Activated CD4-positive, alpha-beta T cell treated with anti-CD3 and anti-CD28 coated beads, Interleukin-2, amount 50 U/mL, for 48 hours (primary cell): ENCODE data around the gene PI16.
A peak's percentile ranks its signal among the peaks of the same experiment; 100 is the strongest.

ENCODE experiments used
- DNase-seq, 2 experiments: peaks; one replicate each; pipeline ENCODE4 v3.0.0-alpha.2; 2020

Gene PI16, protein sequence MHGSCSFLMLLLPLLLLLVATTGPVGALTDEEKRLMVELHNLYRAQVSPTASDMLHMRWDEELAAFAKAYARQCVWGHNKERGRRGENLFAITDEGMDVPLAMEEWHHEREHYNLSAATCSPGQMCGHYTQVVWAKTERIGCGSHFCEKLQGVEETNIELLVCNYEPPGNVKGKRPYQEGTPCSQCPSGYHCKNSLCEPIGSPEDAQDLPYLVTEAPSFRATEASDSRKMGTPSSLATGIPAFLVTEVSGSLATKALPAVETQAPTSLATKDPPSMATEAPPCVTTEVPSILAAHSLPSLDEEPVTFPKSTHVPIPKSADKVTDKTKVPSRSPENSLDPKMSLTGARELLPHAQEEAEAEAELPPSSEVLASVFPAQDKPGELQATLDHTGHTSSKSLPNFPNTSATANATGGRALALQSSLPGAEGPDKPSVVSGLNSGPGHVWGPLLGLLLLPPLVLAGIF

DNA sequence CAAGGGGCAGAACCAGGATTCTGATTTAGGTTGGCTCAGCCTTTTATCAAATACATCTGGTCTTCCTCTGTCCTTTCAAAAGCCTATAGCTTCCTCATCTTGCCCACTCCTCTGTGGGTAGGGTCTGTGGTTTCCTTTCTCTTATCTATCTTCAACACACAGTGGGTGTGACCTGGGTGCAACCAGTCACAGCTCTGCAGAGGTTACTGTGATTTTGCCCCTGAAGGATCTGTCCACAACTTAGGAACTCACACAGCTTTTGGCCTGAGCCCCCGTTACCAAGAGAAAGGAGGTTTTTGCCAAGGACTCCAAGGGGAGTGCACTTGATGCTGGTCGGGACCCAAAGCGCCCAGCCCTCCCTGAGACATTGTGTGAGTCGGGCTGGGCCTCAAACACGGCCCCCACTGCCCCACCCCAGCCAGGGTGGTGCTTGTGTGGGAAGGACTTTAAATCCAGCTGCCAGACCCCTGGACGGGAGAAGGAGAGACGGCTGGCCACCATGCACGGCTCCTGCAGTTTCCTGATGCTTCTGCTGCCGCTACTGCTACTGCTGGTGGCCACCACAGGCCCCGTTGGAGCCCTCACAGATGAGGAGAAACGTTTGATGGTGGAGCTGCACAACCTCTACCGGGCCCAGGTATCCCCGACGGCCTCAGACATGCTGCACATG lies at the start of gene PI16:
Gene PI16 (plus strand): TSS at position 477 of the 670 bp plus-strand sequence. CDS start 23 bp downstream, at position 500.
- DNase-seq, result no peak

DNA sequence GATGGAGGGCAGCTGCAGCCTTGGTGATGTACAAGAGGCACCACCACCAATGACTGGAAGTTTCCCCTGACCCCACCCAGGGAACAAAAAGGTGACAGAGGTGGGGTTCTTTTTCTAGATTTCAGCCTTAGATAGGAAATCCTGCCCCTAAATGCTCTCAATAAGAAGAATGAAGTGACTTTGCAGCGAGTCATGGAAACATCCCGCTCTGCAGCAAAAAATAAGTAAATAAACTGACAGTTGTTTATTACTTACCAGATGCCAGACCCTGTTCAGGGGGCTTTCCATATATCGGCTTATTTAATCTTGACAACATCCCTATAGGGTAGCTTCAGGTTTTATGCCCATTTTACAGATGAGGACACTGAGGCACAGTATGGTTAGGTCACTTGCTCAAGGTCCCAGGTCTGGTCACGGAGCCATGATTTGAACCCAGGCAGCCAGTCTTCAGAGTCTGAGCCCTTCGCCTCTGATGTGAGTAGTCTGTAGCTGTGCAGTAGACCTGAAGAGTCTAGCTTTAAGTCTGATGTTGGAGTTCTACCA lies 49.6 kb upstream of the PI16 start:
- no peak for DNase-seq

DNA sequence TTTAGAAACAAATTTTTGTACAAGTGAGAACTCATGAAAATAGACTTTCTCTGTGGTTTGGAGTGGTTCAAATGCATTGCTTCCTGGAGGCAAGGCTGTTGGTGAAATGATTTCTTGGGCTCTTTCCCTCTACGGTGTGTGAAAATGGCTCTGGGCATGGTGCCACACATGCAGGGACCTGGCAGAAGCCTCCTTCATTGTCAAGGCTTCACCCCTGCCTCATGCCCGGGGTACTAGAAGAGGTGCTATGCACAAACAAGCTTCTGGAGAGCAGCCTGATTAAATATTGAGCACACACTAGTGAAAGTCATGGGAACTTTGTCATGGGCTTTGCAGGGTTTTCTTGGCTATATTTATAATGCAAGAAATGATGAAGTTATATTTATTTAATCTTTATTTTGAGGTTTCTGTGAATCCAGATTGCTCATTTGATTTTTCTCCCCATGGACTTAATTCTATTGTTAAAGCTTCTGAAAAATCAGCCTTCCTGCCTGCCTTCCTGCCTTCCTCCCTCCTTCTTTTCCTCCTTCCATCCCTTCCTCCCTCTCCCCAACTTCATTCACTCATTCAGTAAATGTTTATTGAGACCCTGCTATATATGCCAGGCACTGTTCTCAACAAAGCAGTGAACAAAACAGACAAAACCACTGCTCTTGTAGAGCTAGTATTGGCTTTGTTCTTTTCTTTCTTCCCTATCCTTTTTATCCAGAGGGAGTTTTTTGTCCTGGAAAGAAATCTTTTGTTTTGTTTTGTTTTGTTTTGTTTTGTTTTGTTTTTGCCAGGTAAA lies 47.8 kb upstream of the PI16 start:
- DNase-seq, result no peak

DNA sequence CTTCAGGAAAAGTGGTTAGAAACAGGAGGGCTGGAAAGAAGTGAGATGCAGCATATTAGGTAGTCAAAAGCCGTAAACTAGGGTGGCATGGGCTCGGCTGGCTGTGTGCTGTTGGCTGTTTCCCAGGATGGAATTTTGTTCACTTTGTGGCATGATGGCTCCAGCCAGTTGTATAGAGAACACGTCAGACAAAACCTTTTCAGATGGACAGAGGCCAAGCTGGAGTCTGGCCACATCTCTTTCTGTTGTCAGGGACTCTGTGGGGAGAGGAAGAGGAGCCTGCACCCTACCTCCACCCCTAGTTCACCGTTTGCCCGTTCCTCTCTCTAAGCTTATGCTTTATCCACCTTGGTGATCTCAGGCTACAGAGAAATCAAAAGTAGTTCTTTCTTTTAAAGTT lies 46.8 kb upstream of the PI16 start:
- no peak for DNase-seq

DNA sequence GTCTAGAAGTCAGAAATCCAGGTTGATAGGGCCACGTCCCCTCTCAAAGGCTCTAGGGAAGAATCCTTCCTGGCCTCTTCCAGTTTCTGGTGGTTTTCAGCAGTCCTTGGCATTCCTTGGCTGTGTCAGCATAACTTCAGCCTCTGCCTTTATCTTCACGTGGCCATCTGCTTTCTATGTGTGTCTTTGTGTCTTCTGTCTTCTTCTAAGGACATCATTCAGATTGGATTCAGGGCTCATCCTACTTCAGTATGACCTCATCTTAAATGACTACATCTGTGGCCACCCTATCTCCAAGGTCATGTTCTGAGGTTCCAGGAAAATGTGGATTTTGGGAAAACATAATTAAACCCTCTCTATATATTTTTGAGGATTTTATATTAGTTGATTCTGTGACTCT lies 45.8 kb upstream of the PI16 start:
- DNase-seq, result no peak

DNA sequence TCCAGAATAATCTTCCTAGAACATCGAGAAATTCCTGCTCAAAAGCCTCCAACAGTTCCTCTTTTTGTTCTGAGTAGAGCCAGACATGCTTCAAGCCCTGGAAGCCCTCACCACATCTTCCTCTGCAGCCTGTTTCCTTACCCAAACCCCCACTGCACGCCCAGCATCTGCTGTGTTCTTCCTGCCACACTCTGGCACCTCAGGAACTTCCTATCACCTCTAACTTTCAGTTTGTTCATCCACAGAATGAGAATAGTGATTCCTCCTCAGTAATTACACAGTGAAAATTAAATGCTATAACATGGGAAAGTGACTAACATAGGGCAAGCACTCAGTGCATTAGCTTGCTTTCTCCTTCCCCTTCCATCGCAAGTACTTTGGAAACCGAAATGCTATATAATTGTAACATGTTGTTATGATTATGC lies 42.5 kb upstream of the PI16 start:
- DNase-seq, result peak; percentile 51 to 63

DNA sequence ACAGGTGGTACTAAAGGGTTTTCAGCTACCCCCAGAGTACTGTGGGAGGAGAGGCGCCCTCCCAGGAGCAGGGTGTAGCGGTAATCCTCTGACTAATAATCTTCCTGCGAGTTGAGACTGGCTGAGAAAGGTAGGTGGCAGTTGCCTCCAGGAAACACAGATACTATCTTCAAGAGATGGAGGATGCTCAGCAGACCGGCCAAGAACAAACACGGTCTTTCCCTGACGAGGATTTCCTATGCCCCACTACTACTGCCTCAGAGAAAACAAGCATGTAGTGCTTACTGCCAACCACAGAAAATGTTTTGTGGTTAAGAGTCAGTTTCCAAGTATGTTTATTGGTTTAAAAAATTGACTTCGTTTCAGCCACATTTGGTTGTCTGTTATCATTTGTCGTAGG lies 42.0 kb upstream of the PI16 start:
- DNase-seq, result peak; percentile 53 to 70

DNA sequence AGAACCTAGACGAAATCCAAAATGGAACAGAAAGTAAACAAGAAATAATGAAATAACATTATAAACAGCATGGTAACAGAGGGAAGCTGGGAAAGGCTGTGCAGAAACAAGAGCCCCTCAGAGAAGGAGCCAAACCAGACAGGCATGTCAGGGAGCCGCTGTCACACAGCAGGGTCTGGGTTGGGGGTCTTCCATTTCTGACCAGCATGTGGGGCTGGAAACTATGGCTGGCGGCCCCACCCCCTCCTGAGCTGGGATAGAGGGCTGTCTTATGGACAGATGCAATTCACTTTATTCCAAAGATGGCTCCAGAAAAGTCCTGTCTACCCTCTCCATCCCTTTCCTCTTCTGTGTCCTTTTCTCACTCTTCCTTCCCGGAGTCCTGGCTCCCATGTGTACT lies 41.5 kb upstream of the PI16 start:
- no peak for DNase-seq

DNA sequence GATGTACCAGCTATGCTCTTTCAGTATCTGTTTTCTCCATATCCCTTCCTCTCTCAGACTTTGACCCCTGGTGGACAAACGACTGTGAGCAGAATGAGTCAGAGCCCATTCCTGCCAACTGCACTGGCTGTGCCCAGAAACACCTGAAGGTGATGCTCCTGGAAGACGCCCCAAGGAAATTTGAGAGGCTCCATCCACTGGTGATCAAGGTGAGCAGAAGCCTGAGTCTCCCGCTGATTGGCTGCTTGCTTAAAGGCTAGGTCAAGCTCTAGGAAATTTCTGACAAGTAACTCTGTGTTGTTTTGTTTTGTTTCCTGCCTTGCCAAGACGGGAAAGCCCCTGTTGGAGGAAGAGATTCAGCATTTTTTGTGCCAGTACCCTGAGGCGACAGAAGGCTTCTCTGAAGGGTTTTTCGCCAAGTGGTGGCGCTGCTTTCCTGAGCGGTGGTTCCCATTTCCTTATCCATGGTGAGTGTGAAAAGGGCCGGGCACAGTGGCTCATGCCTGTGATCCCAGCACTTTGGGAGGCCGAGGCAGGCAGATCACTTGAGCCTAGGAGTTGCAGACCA lies 40.2 kb upstream of the PI16 start:
- peak; percentile 31 to 44 for DNase-seq

DNA sequence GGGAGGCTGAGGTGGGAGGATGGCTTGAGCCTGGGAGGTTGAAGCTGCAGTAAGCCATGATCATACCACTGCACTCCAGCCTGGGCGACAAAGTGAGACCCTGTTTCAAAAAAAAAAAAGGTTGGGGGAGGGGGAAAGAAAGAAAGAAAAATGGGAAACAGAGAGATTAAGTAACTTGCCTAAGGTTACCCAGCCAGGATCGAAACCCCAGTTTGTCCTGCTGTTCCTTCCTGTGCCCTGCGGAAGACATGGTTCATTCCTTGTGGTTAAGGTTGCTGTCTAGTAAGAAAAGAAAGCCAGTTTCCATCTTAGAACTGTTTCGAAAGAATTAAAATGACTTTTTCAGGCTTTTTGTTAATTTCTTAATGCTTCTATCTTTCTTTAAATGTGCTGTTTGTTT lies 38.9 kb upstream of the PI16 start:
- DNase-seq, result no peak

DNA sequence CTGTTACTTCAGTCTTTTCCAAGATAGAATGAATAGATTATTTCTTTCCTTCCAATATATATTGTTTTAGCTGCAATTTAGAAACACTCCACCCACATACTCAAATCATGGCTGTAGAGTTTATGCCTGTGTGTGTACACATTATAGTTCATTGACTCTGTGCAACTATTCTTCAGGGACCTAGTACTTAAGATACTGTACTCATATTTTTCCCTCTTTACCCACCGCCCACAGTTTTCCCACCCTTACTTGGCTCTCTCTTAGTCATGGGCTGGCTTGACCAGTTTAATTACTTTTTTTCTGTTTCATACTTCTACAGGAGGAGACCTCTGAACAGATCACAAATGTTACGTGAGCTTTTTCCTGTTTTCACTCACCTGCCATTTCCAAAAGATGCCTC lies 38.4 kb upstream of the PI16 start:
- DNase-seq, result no peak

DNA sequence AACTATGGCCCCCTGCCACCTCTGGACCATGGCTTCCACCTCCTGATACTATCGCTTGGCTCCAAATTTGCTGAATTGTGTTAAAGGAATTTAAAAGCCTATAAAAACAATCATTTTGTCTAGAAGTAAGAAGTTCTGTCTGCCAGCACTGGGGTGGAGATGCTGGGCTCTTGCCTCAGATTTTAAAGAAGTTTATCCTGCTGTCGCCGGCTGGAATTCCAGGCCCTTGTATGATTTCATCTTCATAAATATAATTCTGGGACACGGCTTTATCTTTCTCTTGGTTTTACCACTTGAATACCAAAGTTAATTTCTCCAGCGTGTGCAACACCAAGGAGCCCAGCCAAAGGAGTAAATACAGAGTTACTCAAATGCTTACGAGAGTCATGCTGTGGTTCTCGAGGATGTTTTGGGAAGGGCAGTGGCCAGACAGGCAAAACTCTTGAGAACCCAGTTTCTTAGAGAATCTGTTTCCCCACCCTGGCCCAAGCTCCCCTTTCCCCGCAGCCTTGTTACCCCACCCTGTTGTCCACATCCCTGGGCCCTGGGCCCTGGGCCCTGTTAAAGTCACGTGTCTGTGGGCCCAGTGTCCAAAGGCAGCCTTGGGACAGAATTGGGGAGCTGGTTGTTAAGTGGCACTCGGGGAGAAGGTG lies 36.9 kb upstream of the PI16 start:
- no peak for DNase-seq

DNA sequence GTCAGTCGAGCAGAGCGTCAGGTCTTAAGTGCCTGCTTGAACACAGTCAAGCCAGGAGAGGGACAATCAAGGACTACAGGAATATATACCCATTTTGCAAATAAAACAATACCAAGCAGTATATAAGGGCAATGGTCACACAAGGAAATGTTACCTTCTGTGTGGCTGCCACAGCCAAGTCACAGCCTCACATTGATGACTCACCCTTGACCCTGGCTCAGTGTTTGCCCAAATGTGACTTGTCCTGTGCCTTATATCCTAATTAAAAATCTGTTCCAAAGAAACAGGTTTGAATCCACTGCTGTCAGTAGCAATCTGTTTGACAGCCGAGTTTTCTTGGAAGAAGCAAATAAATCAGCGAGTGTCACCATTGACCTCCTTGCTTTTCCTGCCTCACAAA lies 34.5 kb upstream of the PI16 start:
- no peak for DNase-seq

DNA sequence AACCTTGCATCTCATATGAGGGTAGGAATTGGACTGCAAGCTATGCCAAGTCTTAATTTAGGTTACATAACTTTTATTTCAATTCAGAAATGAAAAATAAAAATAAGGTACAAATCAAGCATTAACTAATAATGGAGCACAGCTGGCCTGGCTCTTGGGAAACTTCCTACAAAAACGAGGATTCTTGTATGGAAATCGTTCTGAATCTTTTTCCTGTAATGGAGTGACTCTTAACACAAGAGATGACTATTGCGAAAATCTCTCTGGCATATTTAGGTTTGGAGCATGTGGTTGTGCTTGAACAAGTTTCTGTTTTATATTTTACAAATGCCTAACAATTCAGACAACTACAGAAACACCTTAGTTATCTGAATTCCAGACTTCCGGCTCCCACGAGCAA lies 34.0 kb upstream of the PI16 start:
- no peak for DNase-seq

DNA sequence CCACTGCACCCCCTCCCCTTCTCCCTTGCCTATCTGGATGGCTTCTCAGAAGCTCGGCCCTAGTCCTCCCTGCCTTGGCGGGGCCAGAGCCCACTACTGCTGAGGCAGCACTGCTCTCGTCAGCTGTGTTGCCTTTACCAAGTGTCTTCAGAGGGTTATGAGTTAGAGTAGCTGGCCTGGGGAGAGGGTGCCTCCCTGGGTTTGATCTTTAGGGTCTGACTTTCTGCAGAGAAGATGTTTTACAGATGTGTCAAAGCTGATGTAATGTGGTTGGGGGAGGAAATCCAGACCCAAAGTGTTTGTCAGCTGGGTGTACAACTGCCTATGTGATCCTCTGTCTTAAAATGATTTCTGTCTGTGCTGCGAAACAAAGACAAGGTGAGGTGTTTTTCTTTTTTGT lies 30.4 kb upstream of the PI16 start:
- DNase-seq, result no peak

DNA sequence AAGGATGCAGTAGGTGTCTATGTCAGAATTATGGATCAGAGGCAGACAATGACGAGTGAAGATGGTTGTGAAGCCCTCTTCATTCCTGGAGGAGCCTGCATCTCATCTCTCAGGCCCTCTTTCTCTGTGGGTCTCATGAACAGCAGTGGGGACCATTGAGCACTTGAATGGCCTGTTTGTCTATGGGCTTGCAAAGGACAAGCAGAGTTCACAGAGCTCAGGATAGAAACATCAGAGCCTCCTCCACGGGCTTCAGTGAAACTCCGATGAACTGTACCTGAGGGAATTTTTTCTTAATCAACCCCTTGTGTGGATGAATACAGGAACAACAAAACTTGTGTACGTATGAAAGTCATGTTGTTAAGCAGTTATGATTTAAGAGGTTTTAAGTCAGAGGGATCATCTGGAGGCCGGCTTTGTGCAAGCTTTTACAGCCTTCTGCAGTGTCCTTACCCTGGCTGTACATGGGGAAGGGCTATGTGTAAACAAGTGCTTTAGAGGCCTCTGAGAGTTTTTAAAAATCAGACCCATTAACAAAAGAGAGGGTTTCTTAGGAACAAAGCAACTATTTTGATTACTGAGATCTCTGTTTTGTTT lies 29.7 kb upstream of the PI16 start:
- DNase-seq, result no peak

DNA sequence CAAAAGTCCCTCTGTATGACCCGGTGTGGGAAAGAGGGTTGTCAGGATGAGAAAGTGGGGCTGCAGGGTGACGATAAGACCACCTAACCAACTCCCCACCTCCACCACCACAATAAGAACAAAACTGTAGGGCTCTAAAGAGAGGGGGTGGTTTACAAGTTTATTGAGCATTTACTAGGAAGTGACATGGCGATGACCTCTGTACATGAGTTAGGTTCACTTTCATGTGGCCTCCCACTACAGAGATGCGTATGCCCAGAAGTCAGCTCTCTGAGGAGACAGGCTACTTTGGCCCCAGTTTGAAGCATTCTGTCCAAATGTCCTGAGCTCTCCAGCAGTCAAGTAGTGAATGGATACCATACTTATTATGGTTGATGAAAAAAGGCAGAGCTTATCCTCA lies 28.7 kb upstream of the PI16 start:
- DNase-seq, result no peak

DNA sequence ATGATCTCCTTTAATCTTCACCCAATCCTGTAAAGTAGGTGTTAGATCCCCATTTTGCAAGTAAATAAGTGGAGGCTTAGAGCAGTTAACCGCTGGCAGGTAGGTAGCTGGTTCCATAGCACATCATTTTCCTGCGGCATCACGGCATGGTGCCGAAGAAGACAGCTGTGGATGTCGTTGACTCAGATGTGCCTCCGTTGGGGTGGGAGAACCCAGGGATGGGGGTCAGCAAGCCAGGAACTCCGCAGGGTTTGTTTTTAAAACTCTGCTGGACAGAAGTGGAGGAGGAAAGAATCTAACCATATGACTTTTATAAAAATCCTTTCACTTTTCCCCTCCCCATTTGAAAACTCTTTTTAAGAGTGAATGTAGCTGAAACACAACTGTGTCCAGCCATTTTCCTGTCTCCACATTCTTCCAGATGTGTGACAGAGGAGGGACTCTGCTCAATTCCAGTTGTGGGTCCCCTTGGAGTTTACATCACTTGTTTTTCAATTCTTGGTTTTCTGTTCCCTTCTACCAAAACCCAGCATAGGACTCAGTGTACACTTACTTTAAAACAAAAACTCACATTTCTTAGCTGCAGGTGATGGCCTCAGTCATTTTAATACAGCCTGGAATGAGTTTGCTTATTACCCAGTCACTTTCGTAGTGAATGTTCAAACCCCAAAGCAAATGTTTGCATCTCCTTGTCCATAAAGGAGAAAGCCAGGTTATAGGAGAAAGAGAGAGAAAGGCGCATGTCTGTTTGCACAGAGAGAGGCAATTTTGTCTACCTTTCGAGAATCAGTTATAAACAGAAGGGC lies 27.6 kb upstream of the PI16 start:
- no peak for DNase-seq

DNA sequence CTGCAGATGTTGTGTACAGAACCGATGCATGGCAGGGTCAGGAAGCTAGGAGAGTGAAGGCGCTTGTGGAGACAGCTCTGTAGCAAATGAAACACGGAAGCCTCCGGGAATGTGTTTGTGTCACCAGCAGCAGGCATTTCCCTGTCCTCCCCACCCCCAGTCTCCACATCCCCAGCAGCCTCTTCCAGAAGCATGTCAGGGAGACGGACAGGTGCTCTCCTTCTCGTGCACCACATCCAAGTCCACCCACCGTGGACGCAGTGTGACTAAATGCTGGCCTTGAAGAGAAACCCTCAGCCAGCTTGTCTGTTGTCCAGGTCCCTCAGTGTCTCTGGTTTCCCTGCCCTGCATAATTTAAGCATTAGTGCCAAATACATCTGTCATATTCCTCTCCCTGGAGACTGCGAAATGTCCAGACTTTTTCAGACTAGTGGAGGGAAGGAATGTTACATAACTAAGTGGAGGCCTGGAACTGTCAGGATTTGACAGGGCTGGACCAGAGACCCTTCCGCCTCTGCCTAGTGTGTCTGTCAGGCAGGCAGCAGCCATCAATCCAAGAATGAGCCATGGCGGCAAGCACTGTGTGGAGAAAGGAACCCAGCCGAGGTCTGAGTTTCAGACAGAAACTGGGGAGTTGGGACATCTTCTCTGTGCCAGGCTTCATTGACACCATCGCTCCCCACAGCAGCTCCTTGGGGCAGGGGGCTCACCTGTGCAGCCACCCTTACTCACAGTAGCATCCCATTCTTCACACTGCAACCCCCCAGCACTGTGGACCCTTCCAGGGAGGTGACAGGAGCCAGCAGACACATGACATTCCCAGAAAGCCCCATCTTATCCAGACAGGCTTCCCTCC lies 26.6 kb upstream of the PI16 start:
- DNase-seq, result no peak

DNA sequence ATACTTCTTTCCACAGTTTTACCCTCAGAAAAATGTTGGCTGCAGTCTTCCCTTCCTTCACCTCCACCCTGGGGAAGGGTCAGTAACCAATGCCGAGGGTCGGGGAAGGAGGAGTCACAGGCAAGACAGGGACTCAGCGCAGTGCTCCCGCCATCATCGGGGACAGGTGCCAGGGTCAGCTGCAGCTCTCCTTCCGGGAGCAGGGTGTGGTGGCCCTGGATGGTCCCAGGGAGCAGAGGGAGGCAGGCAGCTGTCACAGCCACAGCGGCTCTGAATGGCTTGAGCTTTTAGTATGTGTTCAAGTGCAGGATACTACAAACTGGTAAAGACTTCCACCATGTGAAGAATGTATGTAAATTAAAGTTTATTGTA lies 26.0 kb upstream of the PI16 start:
- DNase-seq, result no peak
